SU-DHL-6 (cell line): ENCODE results near the gene CXCL11.

Source experiments
- H2AFZ ChIP-seq: fragments of 200-600 bp; sonication (generic); 2 replicates; pipeline ENCODE4 v1.6.1; 2014; ENCODE audit warnings: low read depth, mild to moderate bottlenecking, moderate library complexity, mixed read lengths, antibody characterized with exemption, low read length; ENCODE audit not compliant: severe bottlenecking
- H3F3A ChIP-seq: fragments of 200-600 bp; shearing (Covaris generic); 2 replicates; pipeline ENCODE4 v1.6.0; 2016; ENCODE audit warnings: antibody characterized with exemption, mild to moderate bottlenecking; ENCODE audit not compliant: insufficient read depth
- H3K27ac ChIP-seq: fragments of 200-600 bp; sonication (generic); 2 replicates; pipeline ENCODE4 v1.5.1; 2016; ENCODE audit warnings: low read depth, mild to moderate bottlenecking, low read length, moderate library complexity, mixed read lengths
- H3K27me3 ChIP-seq: fragments of 200-600 bp; sonication (generic), shearing (Covaris generic); 2 replicates; pipeline ENCODE4 v1.6.0; 2014; ENCODE audit warnings: mild to moderate bottlenecking, low read length
- H3K36me3 ChIP-seq: fragments of 200-600 bp; sonication (generic); 2 replicates; pipeline ENCODE4 v1.6.1; 2014; ENCODE audit warnings: mild to moderate bottlenecking, low read length, mixed read lengths
- H3K4me2 ChIP-seq: fragments of 300-600, 200-600 bp; shearing (Covaris generic), sonication (generic); 2 replicates; pipeline ENCODE4 v1.6.0; 2014; ENCODE audit warnings: low read length, low read depth, mild to moderate bottlenecking; ENCODE audit not compliant: poor library complexity, severe bottlenecking
- H3K4me3 ChIP-seq: fragments of 200-600 bp; sonication (generic); 2 replicates; pipeline ENCODE4 v1.5.1; 2014; ENCODE audit warnings: antibody characterized with exemption, low read length, mild to moderate bottlenecking, mixed read lengths; ENCODE audit not compliant: insufficient read depth, poor library complexity, severe bottlenecking
- H3K79me2 ChIP-seq: fragments of 200-600 bp; sonication (generic); 2 replicates; pipeline ENCODE4 v1.6.1; 2014; ENCODE audit warnings: mild to moderate bottlenecking, low read length, moderate library complexity; ENCODE audit not compliant: insufficient read depth
- H3K9ac ChIP-seq: fragments of 200-600 bp; sonication (generic); 2 replicates; pipeline ENCODE4 v1.7.0; 2014; ENCODE audit warnings: mild to moderate bottlenecking, low read length
- H3K9me2 ChIP-seq: fragments of 200-600 bp; sonication (generic); replicated peaks from 2 replicates; pipeline ENCODE4 v1.6.1; 2014; ENCODE audit warnings: low read length; ENCODE audit not compliant: insufficient read depth
- H3K9me3 ChIP-seq: fragments of 200-600 bp; sonication (generic); 2 replicates; pipeline ENCODE4 v1.6.1; 2014; ENCODE audit warnings: low read length, mixed read lengths; ENCODE audit not compliant: insufficient read depth
- H4K20me1 ChIP-seq: fragments of 200-600 bp; sonication (generic); 2 replicates; pipeline ENCODE4 v1.6.1; 2014; ENCODE audit warnings: low read depth, mild to moderate bottlenecking, antibody characterized with exemption, low read length, moderate library complexity, mixed read lengths
- EZH2phosphoT487 ChIP-seq: fragments of 200-600 bp; sonication (generic), shearing (Covaris generic); conservative IDR thresholded peaks from 2 replicates; pipeline ENCODE4 v1.6.1; 2018; ENCODE audit warnings: mild to moderate bottlenecking, antibody characterized with exemption, low read length, moderate library complexity, mixed read lengths
- TF ChIP-seq, protein P1 (sequence below): fragments of 200-600 bp; sonication (generic); IDR thresholded peaks from one replicate; pipeline ENCODE4 v1.5.1; 2017; ENCODE audit warnings: antibody characterized with exemption, mild to moderate bottlenecking, low read length, moderate library complexity; ENCODE audit not compliant: insufficient read depth, poor library complexity, severe bottlenecking

The CXCL11 gene

DNA sequence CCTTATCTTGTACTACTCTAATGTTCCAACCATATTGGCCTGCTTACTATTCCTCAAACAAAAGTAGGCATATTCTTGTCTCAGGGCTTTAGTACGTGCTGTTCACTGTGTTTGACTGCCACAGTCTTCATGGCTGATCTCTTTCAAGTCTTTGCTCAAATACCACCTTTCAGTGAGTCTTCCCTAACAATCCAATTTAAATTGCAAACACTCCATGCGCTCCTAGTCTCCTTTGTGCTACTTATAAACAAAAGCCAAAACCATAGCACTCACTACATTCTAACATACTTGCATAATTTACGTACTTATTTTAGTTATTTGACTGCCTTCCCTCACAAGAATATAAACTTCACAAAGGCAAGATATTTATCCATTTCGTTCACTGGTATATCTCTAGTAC lies 36.9 kb upstream of the CXCL11 start:
- Histone ChIP-seq H3K9ac (no peak overlapping the region), H3K36me3 (no peaks in the 10 kb centered on the region), H3F3A (no peaks in the 10 kb centered on the region), H3K9me3 (no peaks in the 10 kb centered on the region), H3K27ac (no peak overlapping the region), H3K9me2 (no peaks in the 10 kb centered on the region), H4K20me1 (no peaks in the 10 kb centered on the region), H3K4me3 (no peak overlapping the region), H2AFZ (no peak overlapping the region), H3K79me2 (no peaks in the 10 kb centered on the region), H3K27me3 (no peaks in the 10 kb centered on the region), H3K4me2 (no peak overlapping the region)
- no peak for TF ChIP-seq EZH2phosphoT487
- TF ChIP-seq, protein P1, sequence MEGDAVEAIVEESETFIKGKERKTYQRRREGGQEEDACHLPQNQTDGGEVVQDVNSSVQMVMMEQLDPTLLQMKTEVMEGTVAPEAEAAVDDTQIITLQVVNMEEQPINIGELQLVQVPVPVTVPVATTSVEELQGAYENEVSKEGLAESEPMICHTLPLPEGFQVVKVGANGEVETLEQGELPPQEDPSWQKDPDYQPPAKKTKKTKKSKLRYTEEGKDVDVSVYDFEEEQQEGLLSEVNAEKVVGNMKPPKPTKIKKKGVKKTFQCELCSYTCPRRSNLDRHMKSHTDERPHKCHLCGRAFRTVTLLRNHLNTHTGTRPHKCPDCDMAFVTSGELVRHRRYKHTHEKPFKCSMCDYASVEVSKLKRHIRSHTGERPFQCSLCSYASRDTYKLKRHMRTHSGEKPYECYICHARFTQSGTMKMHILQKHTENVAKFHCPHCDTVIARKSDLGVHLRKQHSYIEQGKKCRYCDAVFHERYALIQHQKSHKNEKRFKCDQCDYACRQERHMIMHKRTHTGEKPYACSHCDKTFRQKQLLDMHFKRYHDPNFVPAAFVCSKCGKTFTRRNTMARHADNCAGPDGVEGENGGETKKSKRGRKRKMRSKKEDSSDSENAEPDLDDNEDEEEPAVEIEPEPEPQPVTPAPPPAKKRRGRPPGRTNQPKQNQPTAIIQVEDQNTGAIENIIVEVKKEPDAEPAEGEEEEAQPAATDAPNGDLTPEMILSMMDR, result no peak

DNA sequence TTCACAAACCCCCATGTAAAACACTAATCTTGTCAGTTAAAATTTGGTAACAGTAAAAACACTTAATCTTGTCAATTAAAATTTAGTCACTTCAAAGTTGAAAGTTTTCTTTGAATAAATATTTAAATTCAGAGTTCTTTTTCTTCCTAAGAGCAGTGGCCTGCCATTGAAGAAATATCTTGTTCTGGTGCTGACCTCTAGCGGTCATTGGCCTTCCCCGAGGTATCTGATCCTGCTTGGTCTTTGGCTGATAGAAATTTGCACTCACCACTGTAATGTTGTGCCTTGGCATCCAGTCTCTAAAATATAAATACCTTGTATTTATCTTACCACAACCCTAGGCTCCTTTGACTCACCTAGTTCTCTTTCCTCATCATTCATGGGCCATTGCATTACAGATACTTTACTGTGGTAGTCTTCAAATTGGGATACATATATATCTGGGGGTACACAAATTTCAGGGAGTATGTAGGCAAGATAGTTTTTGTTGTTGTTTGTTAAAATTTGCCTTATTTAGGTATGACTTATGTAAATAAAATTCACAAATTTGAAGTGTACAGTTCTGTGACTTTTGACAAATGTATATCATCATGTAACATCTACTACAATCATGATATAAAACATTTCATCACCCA lies 31.9 kb upstream of the CXCL11 start:
- Histone ChIP-seq H3K27me3 (no peaks in the 10 kb centered on the region), H3K4me2 (no peak overlapping the region), H3K36me3 (no peaks in the 10 kb centered on the region), H3F3A (no peaks in the 10 kb centered on the region), H3K79me2 (no peaks in the 10 kb centered on the region), H2AFZ (no peak overlapping the region), H3K9ac (no peak overlapping the region), H3K27ac (no peak overlapping the region), H3K9me3 (no peaks in the 10 kb centered on the region), H3K9me2 (no peaks in the 10 kb centered on the region), H3K4me3 (no peak overlapping the region), H4K20me1 (no peaks in the 10 kb centered on the region)
- TF ChIP-seq, protein P1, result peak; percentile 33
- no peak for TF ChIP-seq EZH2phosphoT487

DNA sequence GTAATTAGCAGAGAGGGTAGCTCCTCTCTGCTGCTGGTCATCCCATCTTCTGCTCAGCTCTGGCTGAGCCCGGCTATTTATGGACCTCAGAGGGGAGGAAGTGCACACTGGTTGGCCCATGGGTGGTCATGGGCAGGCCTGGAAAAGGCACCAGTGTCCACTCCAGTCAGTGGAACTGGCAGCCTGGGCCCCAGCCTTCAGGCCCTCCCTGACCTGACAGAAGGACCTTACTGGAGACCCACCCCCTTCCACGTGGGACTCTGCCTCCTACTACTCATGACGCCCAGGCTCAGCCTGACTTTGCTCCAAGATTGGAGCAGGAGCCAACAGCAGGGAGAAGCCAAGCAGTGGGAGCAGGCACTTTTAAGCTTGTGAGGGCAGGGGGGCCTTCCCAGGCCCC lies 30.7 kb upstream of the CXCL11 start:
- Histone ChIP-seq H3F3A (no peaks in the 10 kb centered on the region), H3K4me2 (no peak overlapping the region), H3K36me3 (no peaks in the 10 kb centered on the region), H2AFZ (no peak overlapping the region), H3K27me3 (no peaks in the 10 kb centered on the region), H3K4me3 (no peak overlapping the region), H3K9me2 (no peaks in the 10 kb centered on the region), H4K20me1 (no peaks in the 10 kb centered on the region), H3K27ac (no peak overlapping the region), H3K9ac (no peak overlapping the region), H3K79me2 (no peaks in the 10 kb centered on the region), H3K9me3 (no peaks in the 10 kb centered on the region)
- TF ChIP-seq, protein P1, result no peak
- no peak for TF ChIP-seq EZH2phosphoT487
